ENCODE measurements around the gene TOMM22. TPM values are rescaled to one million over a fixed set of nuclear protein-coding genes. Genes with fewer than 3 reads are reported as not detected.

TOMM22 gene
- total RNA-seq, 1 experiment from 2014 or later, result 71.5 TPM

DNA sequence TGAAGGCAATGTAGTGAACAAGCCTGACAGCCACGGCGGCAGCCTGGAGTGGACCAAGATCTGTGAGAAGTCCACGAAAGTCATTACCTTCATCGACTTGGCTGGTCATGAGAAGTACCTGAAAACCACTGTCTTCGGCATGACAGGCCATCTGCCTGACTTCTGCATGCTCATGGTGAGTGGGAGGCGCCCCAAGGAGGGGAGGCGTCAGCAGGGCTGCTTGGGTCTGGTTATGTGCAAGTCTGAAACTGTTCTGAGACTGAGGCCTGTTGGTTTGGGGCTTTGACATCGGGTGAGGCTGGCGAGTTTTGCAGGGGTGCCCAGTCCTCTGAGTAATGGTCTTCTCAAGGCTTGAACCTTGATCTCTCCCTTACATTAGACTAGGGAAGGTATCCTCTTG is 35.1 kb downstream of the TOMM22 start:
- ChIA-PET POLR2A (interaction anchor here (2.1 to 5.5 kb wide), 2 partner anchors 10 to 17 kb away, joined by 15 to 64 read pairs; partner anchors contain the start of genes GTPBP1 and JOSD1), CTCF (interaction anchor here (1.1 to 1.4 kb wide), 2 partner anchors 9 to 10 kb away, joined by 4 to 14 read pairs; no protein-coding TSS in a partner anchor)
- Mint-ChIP-seq H3K27ac (ENCODE audit: low read depth, unreplicated experiment) (no peak overlapping the region), H3K4me1 (ENCODE audit: insufficient read depth, unreplicated experiment) (peaks cover 16% of the 10 kb centered on the region), H3K36me3 (ENCODE audit: insufficient read depth, unreplicated experiment) (peaks cover 21% of the 10 kb centered on the region), H3K4me3 (ENCODE audit: unreplicated experiment) (no peak overlapping the region), H3K27me3 (ENCODE audit: insufficient read depth, unreplicated experiment) (no peaks in the 10 kb centered on the region), H3K9me3 (ENCODE audit: unreplicated experiment) (no peaks in the 10 kb centered on the region)
- TF ChIP-seq, protein P1, sequence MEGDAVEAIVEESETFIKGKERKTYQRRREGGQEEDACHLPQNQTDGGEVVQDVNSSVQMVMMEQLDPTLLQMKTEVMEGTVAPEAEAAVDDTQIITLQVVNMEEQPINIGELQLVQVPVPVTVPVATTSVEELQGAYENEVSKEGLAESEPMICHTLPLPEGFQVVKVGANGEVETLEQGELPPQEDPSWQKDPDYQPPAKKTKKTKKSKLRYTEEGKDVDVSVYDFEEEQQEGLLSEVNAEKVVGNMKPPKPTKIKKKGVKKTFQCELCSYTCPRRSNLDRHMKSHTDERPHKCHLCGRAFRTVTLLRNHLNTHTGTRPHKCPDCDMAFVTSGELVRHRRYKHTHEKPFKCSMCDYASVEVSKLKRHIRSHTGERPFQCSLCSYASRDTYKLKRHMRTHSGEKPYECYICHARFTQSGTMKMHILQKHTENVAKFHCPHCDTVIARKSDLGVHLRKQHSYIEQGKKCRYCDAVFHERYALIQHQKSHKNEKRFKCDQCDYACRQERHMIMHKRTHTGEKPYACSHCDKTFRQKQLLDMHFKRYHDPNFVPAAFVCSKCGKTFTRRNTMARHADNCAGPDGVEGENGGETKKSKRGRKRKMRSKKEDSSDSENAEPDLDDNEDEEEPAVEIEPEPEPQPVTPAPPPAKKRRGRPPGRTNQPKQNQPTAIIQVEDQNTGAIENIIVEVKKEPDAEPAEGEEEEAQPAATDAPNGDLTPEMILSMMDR (IDR thresholded peaks at IDR 0.05; ENCODE audit: unreplicated experiment), result no peak
- no TSS peak for BruUV-seq (replicated peaks)
- intact Hi-C loops (cut with micrococcal nuclease), result no loop called here
- no peak for DNase-seq (ENCODE audit: unreplicated experiment)

DNA sequence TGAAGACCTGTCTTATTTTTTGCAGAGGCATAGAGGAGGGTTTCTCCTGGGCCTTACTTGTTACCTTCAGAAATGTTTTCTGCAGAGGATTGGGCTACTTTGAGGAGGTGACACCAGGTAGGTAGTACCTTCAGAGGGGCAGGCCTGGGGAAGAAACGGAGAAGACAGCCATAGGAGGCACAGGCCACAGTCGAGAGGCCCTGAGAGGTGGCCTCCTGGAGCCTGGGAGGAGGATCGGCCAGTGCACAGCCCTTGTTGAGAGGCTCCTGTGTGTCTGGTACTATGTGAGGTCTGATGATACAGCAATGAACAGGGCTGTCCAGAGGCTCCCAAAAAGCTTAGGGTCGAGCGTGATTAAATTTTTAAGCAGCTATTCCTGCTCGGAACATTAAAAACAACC is 35.5 kb downstream of the TOMM22 start:
- POLR2A ChIA-PET, result interaction anchor here (1.8 to 5.5 kb wide), 3 partner anchors 10 to 36 kb away, joined by 7 to 64 read pairs (median 15); partner anchors contain the start of genes GTPBP1, JOSD1 and TOMM22
- peak overlapping the region; percentile 60 for H3K27ac Mint-ChIP-seq (ENCODE audit: low read depth, unreplicated experiment)

DNA sequence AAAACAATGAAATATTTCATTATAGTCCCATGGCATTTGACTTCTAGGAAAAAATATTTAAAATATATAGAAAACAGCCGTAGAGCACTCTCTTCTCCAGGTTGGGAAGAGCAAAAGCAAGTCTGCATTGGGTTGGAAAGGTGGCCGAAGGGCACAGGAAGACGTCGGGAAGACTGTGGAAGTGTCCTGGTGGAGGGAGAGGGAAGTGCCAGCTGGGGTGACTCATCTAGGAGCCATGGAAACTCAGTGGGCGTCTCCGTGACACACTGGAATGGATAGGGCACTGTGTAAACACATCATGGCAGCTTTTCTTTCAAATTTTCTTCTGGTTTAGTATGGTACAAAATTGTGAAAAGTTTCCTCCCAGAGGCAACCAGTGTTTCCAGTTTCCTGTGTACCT is 36.7 kb downstream of the TOMM22 start:
- H3K9me3 Mint-ChIP-seq (ENCODE audit: unreplicated experiment), result no peaks in the 10 kb centered on the region
- H3K4me3 Mint-ChIP-seq (ENCODE audit: unreplicated experiment), result no peak overlapping the region
- POLR2A ChIA-PET, result interaction anchor here (0.7 to 5.5 kb wide), 10 partner anchors 9 to 1295 kb away, joined by 3 to 64 read pairs (median 4); partner anchors contain the start of genes GTPBP1, JOSD1 and TOMM22
- peak overlapping the region; percentile 60 for H3K27ac Mint-ChIP-seq (ENCODE audit: low read depth, unreplicated experiment)
- intact Hi-C loops (cut with micrococcal nuclease), result no loop called here
- peaks cover 16% of the 10 kb centered on the region for H3K4me1 Mint-ChIP-seq (ENCODE audit: insufficient read depth, unreplicated experiment)
- CTCF ChIA-PET, result interaction anchor here (0.5 to 1.4 kb wide), 2 partner anchors 11 to 221 kb away, joined by 3 to 14 read pairs; no protein-coding TSS in a partner anchor
- peak; percentile 91 for DNase-seq (ENCODE audit: unreplicated experiment)
- no TSS peak for BruUV-seq (replicated peaks)
- H3K27me3 Mint-ChIP-seq (ENCODE audit: insufficient read depth, unreplicated experiment), result no peaks in the 10 kb centered on the region
- TF ChIP-seq, protein P1 (IDR thresholded peaks at IDR 0.05; ENCODE audit: unreplicated experiment), result peak; percentile 66
- peaks cover 36% of the 10 kb centered on the region for H3K36me3 Mint-ChIP-seq (ENCODE audit: insufficient read depth, unreplicated experiment)

More for the DNA sequence above, 35.5 kb downstream of the TOMM22 start:
- no peaks in the 10 kb centered on the region for H3K27me3 Mint-ChIP-seq (ENCODE audit: insufficient read depth, unreplicated experiment)
- no TSS peak for BruUV-seq (replicated peaks)
- DNase-seq (ENCODE audit: unreplicated experiment), result no peak
- TF ChIP-seq, protein P1 (IDR thresholded peaks at IDR 0.05; ENCODE audit: unreplicated experiment), result no peak
- H3K9me3 Mint-ChIP-seq (ENCODE audit: unreplicated experiment), result no peaks in the 10 kb centered on the region
- H3K36me3 Mint-ChIP-seq (ENCODE audit: insufficient read depth, unreplicated experiment), result peaks cover 26% of the 10 kb centered on the region
- CTCF ChIA-PET, result interaction anchor here (0.6 to 1.4 kb wide), 2 partner anchors 10 to 162 kb away, joined by 3 to 14 read pairs; no protein-coding TSS in a partner anchor
- intact Hi-C loops (cut with micrococcal nuclease), result no loop called here
- no peak overlapping the region for H3K4me3 Mint-ChIP-seq (ENCODE audit: unreplicated experiment)
- peaks cover 16% of the 10 kb centered on the region for H3K4me1 Mint-ChIP-seq (ENCODE audit: insufficient read depth, unreplicated experiment)

GRCh38 chr22:38719196-38719595 is 37.4 kb downstream of the TOMM22 start:
- ChIA-PET CTCF (interaction anchor here (1.8 kb wide), 1 partner anchor 14 kb away, joined by 13 read pairs; no protein-coding TSS in a partner anchor), POLR2A (interaction anchor here (1.0 to 5.5 kb wide), 5 partner anchors 12 to 38 kb away, joined by 3 to 64 read pairs (median 7); partner anchors contain the start of genes GTPBP1, JOSD1 and TOMM22)
- intact Hi-C loops (cut with micrococcal nuclease), result no loop called here
- H3K27ac Mint-ChIP-seq (ENCODE audit: low read depth, unreplicated experiment), result no peak overlapping the region
- TF ChIP-seq, protein P1 (IDR thresholded peaks at IDR 0.05; ENCODE audit: unreplicated experiment), result no peak
- no peak overlapping the region for H3K4me3 Mint-ChIP-seq (ENCODE audit: unreplicated experiment)
- no peak for DNase-seq (ENCODE audit: unreplicated experiment)
- no peaks in the 10 kb centered on the region for H3K27me3 Mint-ChIP-seq (ENCODE audit: insufficient read depth, unreplicated experiment)
- H3K36me3 Mint-ChIP-seq (ENCODE audit: insufficient read depth, unreplicated experiment), result peaks cover 43% of the 10 kb centered on the region
- H3K4me1 Mint-ChIP-seq (ENCODE audit: insufficient read depth, unreplicated experiment), result peaks cover 16% of the 10 kb centered on the region
- no TSS peak for BruUV-seq (replicated peaks)
- H3K9me3 Mint-ChIP-seq (ENCODE audit: unreplicated experiment), result no peaks in the 10 kb centered on the region

All from MCF 10A (cell line).